GM21381 (cell line): ENCODE results near the gene DNAH17.

ENCODE experiments used
- ATAC-seq: cut with Tn5 transposase; IDR thresholded peaks from one replicate; pipeline ENCODE4 v1.9.1; 2021; ENCODE audit warnings: mild to moderate bottlenecking, moderate library complexity; ENCODE audit not compliant: unreplicated experiment

The DNAH17 gene

GRCh38 chr17:78432226-78433012 is 144.8 kb downstream of the DNAH17 start:
- ATAC-seq: no peak

- ATAC-seq: no peak
Measured at GRCh38 chr17:78431692-78431958, 145.6 kb downstream of the DNAH17 start.

- ATAC-seq: no peak
Measured at GRCh38 chr17:78430892-78431691, 146.1 kb downstream of the DNAH17 start.

- ATAC-seq: no peak
Measured at GRCh38 chr17:78429618-78429995, 147.6 kb downstream of the DNAH17 start.

- no peak for ATAC-seq
Measured at GRCh38 chr17:78428836-78429617, 148.2 kb downstream of the DNAH17 start.

- ATAC-seq: no peak
Measured at GRCh38 chr17:78428025-78428575, 149.1 kb downstream of the DNAH17 start.

GRCh38 chr17:78427140-78427539 is 150.1 kb downstream of the DNAH17 start:
- no peak for ATAC-seq

- ATAC-seq: no peak
Measured at GRCh38 chr17:78426293-78426879, 150.8 kb downstream of the DNAH17 start.

- no peak for ATAC-seq
Measured at GRCh38 chr17:78425429-78425828, 151.8 kb downstream of the DNAH17 start.

GRCh38 chr17:78423961-78424675 is 153.1 kb downstream of the DNAH17 start:
- no peak for ATAC-seq

GRCh38 chr17:78422872-78423588 is 154.2 kb downstream of the DNAH17 start:
- no peak for ATAC-seq

GRCh38 chr17:78422267-78422605 is 155.0 kb downstream of the DNAH17 start:
- ATAC-seq: no peak

GRCh38 chr17:78421534-78422266 is 155.5 kb downstream of the DNAH17 start:
- ATAC-seq: no peak

GRCh38 chr17:78421084-78421533 is 156.1 kb downstream of the DNAH17 start:
- no peak for ATAC-seq

GRCh38 chr17:78419970-78420815 is 157.0 kb downstream of the DNAH17 start:
- no peak for ATAC-seq

GRCh38 chr17:78418326-78419026 is 158.7 kb downstream of the DNAH17 start:
- ATAC-seq: no peak

- no peak for ATAC-seq
Measured at GRCh38 chr17:78417531-78417909, 159.7 kb downstream of the DNAH17 start.
